HepG2 (cell line): ENCODE data around the gene CNTN5. TPM values are rescaled to one million over a fixed set of nuclear protein-coding genes. Genes with fewer than 3 reads are reported as not detected.

Experiments used
- ATAC-seq: fragments of 200-7000 bp; cut with Tn5 transposase; 3 replicates; pipeline ENCODE4 v1.9.1; 2020; ENCODE audit warnings: mild to moderate bottlenecking, moderate library complexity
- BruUV-seq: library from RNA; stranded (reverse); fragments of 400-500 nt; replicated peaks from 2 replicates; lab custom pipeline; 2021; lab: Mats Ljungman, UMichigan
- CTCF ChIA-PET: fragments of 300-600 bp; formaldehyde crosslinking; extraction: SDS; loops from one replicate; lab custom pipeline; 2021; ENCODE audit warnings: low total read pairs, inconsistent platforms, low intra/inter-chr PET ratio; lab: Yijun Ruan, JAX
- POLR2A ChIA-PET: fragments of 350-600 bp; sonication (Branson Sonifier 250); formaldehyde crosslinking; loops from one replicate; lab custom pipeline; 2020; ENCODE audit warnings: antibody characterized with exemption, inconsistent platforms; lab: Yijun Ruan, JAX
- DNase-seq: peaks from one replicate; pipeline ENCODE4 v3.0.0-alpha.2; 2015; ENCODE audit warnings: low spot score
- FAIRE-seq: peaks from 3 replicates; lab custom pipeline; 2011; peaks lifted over from hg19 to GRCh38; lab: Jason Lieb, UNC
- H2AFZ ChIP-seq: one replicate; pipeline ENCODE4 v1.6.1; 2011; ENCODE audit warnings: low read length, inconsistent platforms
- H3K27ac ChIP-seq: fragments of 300-600 bp; 3 replicates; pipeline ENCODE4 v1.8.0; 2011; ENCODE audit warnings: mixed run types, mild to moderate bottlenecking, mixed read lengths, low read length, inconsistent platforms; ENCODE audit not compliant: insufficient read depth; ENCODE audit errors: extremely low read length
- H3K27me3 ChIP-seq, 2 experiments: fragments of 200-600 bp in 1 of 2; 2 replicates in 1 of 2; 3 replicates in 1 of 2; pipeline versions ENCODE4 v1.6.0 to v1.8.0; 2011; ENCODE audit warnings: low read length in 2 of 2, mild to moderate bottlenecking in 2 of 2, moderate library complexity in 2 of 2, inconsistent platforms in 1 of 2; ENCODE audit not compliant: insufficient read depth in 2 of 2, control insufficient read depth in 1 of 2
- H3K36me3 ChIP-seq, 2 experiments: fragments of 200-600 bp in 1 of 2; replicated peaks in 1 of 2; 2 replicates in 1 of 2; 3 replicates in 1 of 2; pipeline versions ENCODE4 v1.5.1 to v1.8.0; 2011; ENCODE audit warnings: low read length in 2 of 2, inconsistent platforms in 1 of 2; ENCODE audit not compliant: insufficient read depth in 2 of 2, control insufficient read depth in 1 of 2
- H3K4me1 ChIP-seq: 2 replicates; pipeline ENCODE4 v1.5.1; 2012; ENCODE audit warnings: low read length, inconsistent platforms; ENCODE audit not compliant: insufficient read depth
- H3K4me2 ChIP-seq: 2 replicates; pipeline ENCODE4 v1.6.0; 2011; ENCODE audit warnings: low read depth, low read length, inconsistent platforms
- H3K4me3 ChIP-seq, 3 experiments: fragments of 200-600 bp in 1 of 3; sonication (generic), shearing (Covaris generic) in 1 of 3; replicated peaks in 1 of 3; 2 replicates each; pipeline ENCODE4 v1.5.1; 2011 to 2016; ENCODE audit warnings: low read length in 3 of 3, inconsistent platforms in 2 of 3, low read depth in 2 of 3, mild to moderate bottlenecking in 2 of 3, control low read depth in 1 of 3, mixed read lengths in 1 of 3; ENCODE audit not compliant: insufficient read depth in 1 of 3
- H3K79me2 ChIP-seq: one replicate; pipeline ENCODE4 v1.6.1; 2011; ENCODE audit warnings: low read length, inconsistent platforms; ENCODE audit not compliant: insufficient read depth
- H3K9ac ChIP-seq: 2 replicates; pipeline ENCODE4 v1.6.0; 2011; ENCODE audit warnings: mild to moderate bottlenecking, low read depth, low read length, inconsistent platforms; ENCODE audit not compliant: insufficient read depth
- H3K9me3 ChIP-seq: 2 replicates; pipeline ENCODE4 v1.5.1; 2012; ENCODE audit warnings: mild to moderate bottlenecking, low read length
- H4K20me1 ChIP-seq: 2 replicates; pipeline ENCODE4 v1.6.0; 2011; ENCODE audit warnings: inconsistent platforms, mild to moderate bottlenecking, low read length, moderate library complexity; ENCODE audit not compliant: insufficient read depth
- CBX5 ChIP-seq: sonication (generic); formaldehyde crosslinking; IDR thresholded peaks from 2 replicates; pipeline ENCODE4 v1.4.0; 2020; ENCODE audit warnings: missing genetic modification reagents, borderline replicate concordance
- FOXJ3 ChIP-seq: sonication (generic); formaldehyde crosslinking; IDR thresholded peaks from 2 replicates; pipeline ENCODE4 v1.4.0; 2020; ENCODE audit warnings: missing genetic modification reagents, mild to moderate bottlenecking, borderline replicate concordance
- NCOA1 ChIP-seq: sonication (generic); formaldehyde crosslinking; IDR thresholded peaks from 2 replicates; pipeline ENCODE4 v1.9.0; 2021; ENCODE audit warnings: missing genetic modification reagents
- REPIN1 ChIP-seq: sonication (generic); formaldehyde crosslinking; IDR thresholded peaks from 2 replicates; pipeline ENCODE4 v1.8.0; 2022; ENCODE audit warnings: missing genetic modification reagents, low read depth, mild to moderate bottlenecking, borderline replicate concordance
- SMC3 ChIP-seq: IDR thresholded peaks from 2 replicates; pipeline ENCODE4 v1.6.1; 2011; ENCODE audit warnings: low read length, improper control_type of control experiment
- SRF ChIP-seq: IDR thresholded peaks from 2 replicates; pipeline ENCODE4 v1.6.1; 2011; ENCODE audit warnings: mild to moderate bottlenecking, low read depth, low read length, moderate library complexity
- ZNF274 ChIP-seq: sonication (generic); formaldehyde crosslinking; IDR thresholded peaks from 2 replicates; pipeline ENCODE4 v1.5.1; 2020; ENCODE audit warnings: mild to moderate bottlenecking, missing genetic modification reagents
- ZNF335 ChIP-seq: sonication (generic); formaldehyde crosslinking; IDR thresholded peaks from 2 replicates; pipeline ENCODE4 v1.4.0; 2020; ENCODE audit warnings: missing genetic modification reagents
- ZNF382 ChIP-seq: sonication (generic); formaldehyde crosslinking; IDR thresholded peaks from 2 replicates; pipeline ENCODE4 v1.5.0; 2020; ENCODE audit warnings: missing genetic modification reagents, mild to moderate bottlenecking, borderline replicate concordance
- ZNF619 ChIP-seq: sonication (generic); formaldehyde crosslinking; IDR thresholded peaks from 2 replicates; pipeline ENCODE4 v1.4.0; 2020; ENCODE audit warnings: mild to moderate bottlenecking, missing genetic modification reagents
- WGBS: methylation state at CpG from one replicate; pipeline ENCODE4 v1.1.6; 2017; ENCODE audit warnings: low lambda C conversion rate; 5-methylcytosine and 5-hydroxymethylcytosine counted together
- in situ Hi-C: cut with HindIII; loops from 2 replicates; pipeline ENCODE4 v1.10.0; 2017; ENCODE audit warnings: low pct_unique_long_range_greater_than_20kb; ENCODE audit not compliant: extremely low pct_ligation_motif_present
- intact Hi-C: fragments of 100-400 bp; cut with micrococcal nuclease; formaldehyde crosslinking; loops from one replicate; pipeline ENCODE4 v1.10.0; 2022; ENCODE audit not compliant: unreplicated experiment
- polyA plus RNA-seq, 8 experiments: library from polyadenylated mRNA; depleted of rRNA in 3 of 8; stranded (reverse) in 7 of 8; unstranded in 1 of 8; fragments of >200 nt; fragmentation: Illumina TruSeq in 4 of 8; extraction: Trizol in 4 of 8; gene quantifications; 2 replicates each; pipeline versions ENCODE4 v1.2.1 to v1.2.3, GENCODE V29; 2011 to 2016; ENCODE audit warnings: low read depth in 4 of 8, missing spikeins in 1 of 8, mixed read lengths in 1 of 8; ENCODE audit not compliant: insufficient read depth in 1 of 8
- total RNA-seq, 5 experiments: library from RNA; depleted of rRNA; stranded (reverse); fragments of >200 nt; fragmentation: Illumina TruSeq; extraction: Trizol; gene quantifications; 2 replicates each; pipeline ENCODE4 v1.2.3, GENCODE V29; 2016; ENCODE audit warnings: low read depth in 1 of 5
- TF ChIP-seq, protein P1 (sequence below): sonication (generic); formaldehyde crosslinking; IDR thresholded peaks from 2 replicates; pipeline ENCODE4 v1.5.0; 2020; ENCODE audit warnings: mild to moderate bottlenecking, missing genetic modification reagents, borderline replicate concordance
- TF ChIP-seq, protein P2 (sequence below): sonication (generic); formaldehyde crosslinking; IDR thresholded peaks from 2 replicates; pipeline ENCODE4 v1.4.0; 2020; ENCODE audit warnings: missing genetic modification reagents
- TF ChIP-seq, protein P3 (sequence below): sonication (generic); formaldehyde crosslinking; IDR thresholded peaks from 2 replicates; pipeline ENCODE4 v1.4.0; 2020; ENCODE audit warnings: mild to moderate bottlenecking, missing genetic modification reagents

CNTN5 gene
- total and polyA plus RNA-seq, 2 of the 13 experiments (the other 11 are each of a cell fraction or from before 2014, with no cell fraction given), result not detected

DNA sequence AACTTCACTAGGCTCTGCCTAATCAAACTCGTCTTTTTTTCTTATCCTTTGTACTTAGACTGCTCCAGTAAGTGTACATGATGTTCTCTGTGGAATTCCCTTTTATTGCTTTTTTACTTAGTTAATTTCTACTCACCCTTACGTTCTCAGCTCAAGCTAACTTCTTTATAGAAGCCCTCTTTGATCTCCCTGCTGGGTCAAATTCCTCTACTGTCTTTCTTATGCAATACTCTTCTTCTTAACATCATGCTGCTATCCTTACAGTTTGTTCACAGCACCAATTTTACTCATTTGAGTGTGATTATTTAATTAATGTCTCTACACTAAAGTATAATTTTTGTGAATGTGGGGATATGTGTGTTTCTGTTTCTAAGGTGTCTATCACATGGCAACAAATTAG lies 498.3 kb downstream of the CNTN5 start:
- Histone ChIP-seq H2AFZ (no peak overlapping the region), H3K27ac (no peak overlapping the region), H3K79me2 (no peaks in the 10 kb centered on the region), H3K4me3 (no peak overlapping the region), H4K20me1 (no peaks in the 10 kb centered on the region), H3K4me1 (no peaks in the 10 kb centered on the region), H3K4me2 (no peak overlapping the region), H3K27me3 (no peaks in the 10 kb centered on the region), H3K9me3 (no peaks in the 10 kb centered on the region), H3K36me3 (no peaks in the 10 kb centered on the region), H3K9ac (no peak overlapping the region)
- no TSS peak for BruUV-seq
- FAIRE-seq (no peak), ATAC-seq (no peak), DNase-seq (no peak)
- POLR2A ChIA-PET, result no interaction called here
- 1% methylated on average over 2 of the region's 2 CpGs for WGBS
- intact Hi-C loops (no loop called here), in situ Hi-C loops (no loop called here)
- CTCF ChIA-PET, result no interaction called here
- TF ChIP-seq ZNF335, result no peak
- TF ChIP-seq ZNF619, result no peak
- no peak for TF ChIP-seq ZNF382
- no peak for TF ChIP-seq SMC3
- TF ChIP-seq, protein P1, sequence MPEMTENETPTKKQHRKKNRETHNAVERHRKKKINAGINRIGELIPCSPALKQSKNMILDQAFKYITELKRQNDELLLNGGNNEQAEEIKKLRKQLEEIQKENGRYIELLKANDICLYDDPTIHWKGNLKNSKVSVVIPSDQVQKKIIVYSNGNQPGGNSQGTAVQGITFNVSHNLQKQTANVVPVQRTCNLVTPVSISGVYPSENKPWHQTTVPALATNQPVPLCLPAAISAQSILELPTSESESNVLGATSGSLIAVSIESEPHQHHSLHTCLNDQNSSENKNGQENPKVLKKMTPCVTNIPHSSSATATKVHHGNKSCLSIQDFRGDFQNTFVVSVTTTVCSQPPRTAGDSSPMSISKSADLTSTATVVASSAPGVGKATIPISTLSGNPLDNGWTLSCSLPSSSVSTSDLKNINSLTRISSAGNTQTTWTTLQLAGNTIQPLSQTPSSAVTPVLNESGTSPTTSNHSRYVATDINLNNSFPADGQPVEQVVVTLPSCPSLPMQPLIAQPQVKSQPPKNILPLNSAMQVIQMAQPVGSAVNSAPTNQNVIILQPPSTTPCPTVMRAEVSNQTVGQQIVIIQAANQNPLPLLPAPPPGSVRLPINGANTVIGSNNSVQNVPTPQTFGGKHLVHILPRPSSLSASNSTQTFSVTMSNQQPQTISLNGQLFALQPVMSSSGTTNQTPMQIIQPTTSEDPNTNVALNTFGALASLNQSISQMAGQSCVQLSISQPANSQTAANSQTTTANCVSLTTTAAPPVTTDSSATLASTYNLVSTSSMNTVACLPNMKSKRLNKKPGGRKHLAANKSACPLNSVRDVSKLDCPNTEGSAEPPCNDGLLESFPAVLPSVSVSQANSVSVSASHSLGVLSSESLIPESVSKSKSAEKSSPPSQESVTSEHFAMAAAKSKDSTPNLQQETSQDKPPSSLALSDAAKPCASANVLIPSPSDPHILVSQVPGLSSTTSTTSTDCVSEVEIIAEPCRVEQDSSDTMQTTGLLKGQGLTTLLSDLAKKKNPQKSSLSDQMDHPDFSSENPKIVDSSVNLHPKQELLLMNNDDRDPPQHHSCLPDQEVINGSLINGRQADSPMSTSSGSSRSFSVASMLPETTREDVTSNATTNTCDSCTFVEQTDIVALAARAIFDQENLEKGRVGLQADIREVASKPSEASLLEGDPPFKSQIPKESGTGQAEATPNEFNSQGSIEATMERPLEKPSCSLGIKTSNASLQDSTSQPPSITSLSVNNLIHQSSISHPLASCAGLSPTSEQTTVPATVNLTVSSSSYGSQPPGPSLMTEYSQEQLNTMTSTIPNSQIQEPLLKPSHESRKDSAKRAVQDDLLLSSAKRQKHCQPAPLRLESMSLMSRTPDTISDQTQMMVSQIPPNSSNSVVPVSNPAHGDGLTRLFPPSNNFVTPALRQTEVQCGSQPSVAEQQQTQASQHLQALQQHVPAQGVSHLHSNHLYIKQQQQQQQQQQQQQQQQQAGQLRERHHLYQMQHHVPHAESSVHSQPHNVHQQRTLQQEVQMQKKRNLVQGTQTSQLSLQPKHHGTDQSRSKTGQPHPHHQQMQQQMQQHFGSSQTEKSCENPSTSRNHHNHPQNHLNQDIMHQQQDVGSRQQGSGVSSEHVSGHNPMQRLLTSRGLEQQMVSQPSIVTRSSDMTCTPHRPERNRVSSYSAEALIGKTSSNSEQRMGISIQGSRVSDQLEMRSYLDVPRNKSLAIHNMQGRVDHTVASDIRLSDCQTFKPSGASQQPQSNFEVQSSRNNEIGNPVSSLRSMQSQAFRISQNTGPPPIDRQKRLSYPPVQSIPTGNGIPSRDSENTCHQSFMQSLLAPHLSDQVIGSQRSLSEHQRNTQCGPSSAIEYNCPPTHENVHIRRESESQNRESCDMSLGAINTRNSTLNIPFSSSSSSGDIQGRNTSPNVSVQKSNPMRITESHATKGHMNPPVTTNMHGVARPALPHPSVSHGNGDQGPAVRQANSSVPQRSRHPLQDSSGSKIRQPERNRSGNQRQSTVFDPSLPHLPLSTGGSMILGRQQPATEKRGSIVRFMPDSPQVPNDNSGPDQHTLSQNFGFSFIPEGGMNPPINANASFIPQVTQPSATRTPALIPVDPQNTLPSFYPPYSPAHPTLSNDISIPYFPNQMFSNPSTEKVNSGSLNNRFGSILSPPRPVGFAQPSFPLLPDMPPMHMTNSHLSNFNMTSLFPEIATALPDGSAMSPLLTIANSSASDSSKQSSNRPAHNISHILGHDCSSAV (CRISPR knock-in tag), result no peak
- TF ChIP-seq, protein P2, sequence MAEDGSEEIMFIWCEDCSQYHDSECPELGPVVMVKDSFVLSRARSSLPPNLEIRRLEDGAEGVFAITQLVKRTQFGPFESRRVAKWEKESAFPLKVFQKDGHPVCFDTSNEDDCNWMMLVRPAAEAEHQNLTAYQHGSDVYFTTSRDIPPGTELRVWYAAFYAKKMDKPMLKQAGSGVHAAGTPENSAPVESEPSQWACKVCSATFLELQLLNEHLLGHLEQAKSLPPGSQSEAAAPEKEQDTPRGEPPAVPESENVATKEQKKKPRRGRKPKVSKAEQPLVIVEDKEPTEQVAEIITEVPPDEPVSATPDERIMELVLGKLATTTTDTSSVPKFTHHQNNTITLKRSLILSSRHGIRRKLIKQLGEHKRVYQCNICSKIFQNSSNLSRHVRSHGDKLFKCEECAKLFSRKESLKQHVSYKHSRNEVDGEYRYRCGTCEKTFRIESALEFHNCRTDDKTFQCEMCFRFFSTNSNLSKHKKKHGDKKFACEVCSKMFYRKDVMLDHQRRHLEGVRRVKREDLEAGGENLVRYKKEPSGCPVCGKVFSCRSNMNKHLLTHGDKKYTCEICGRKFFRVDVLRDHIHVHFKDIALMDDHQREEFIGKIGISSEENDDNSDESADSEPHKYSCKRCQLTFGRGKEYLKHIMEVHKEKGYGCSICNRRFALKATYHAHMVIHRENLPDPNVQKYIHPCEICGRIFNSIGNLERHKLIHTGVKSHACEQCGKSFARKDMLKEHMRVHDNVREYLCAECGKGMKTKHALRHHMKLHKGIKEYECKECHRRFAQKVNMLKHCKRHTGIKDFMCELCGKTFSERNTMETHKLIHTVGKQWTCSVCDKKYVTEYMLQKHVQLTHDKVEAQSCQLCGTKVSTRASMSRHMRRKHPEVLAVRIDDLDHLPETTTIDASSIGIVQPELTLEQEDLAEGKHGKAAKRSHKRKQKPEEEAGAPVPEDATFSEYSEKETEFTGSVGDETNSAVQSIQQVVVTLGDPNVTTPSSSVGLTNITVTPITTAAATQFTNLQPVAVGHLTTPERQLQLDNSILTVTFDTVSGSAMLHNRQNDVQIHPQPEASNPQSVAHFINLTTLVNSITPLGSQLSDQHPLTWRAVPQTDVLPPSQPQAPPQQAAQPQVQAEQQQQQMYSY (CRISPR knock-in tag), result no peak
- TF ChIP-seq SRF, result no peak
- no peak for TF ChIP-seq CBX5 (CRISPR knock-in tag)
- no peak for TF ChIP-seq REPIN1
- TF ChIP-seq, protein P3, sequence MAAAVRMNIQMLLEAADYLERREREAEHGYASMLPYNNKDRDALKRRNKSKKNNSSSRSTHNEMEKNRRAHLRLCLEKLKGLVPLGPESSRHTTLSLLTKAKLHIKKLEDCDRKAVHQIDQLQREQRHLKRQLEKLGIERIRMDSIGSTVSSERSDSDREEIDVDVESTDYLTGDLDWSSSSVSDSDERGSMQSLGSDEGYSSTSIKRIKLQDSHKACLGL (CRISPR knock-in tag), result no peak
- no peak for TF ChIP-seq NCOA1 (CRISPR knock-in tag)
- TF ChIP-seq ZNF274 (CRISPR knock-in tag), result no peak
- no peak for TF ChIP-seq FOXJ3 (CRISPR knock-in tag)
